Mesendoderm (in vitro differentiated cells): Measurements from ENCODE around the gene SLC35E4.

Source experiments
- DNase-seq: peaks from one replicate; pipeline ENCODE4 v3.0.0; 2013
- H2AK5ac ChIP-seq: 2 replicates; pipeline ENCODE4 v1.6.1; 2013; ENCODE audit warnings: low read length, inconsistent platforms
- H2BK120ac ChIP-seq: 2 replicates; pipeline ENCODE4 v1.6.1; 2013; ENCODE audit warnings: low read depth, mild to moderate bottlenecking, low read length, moderate library complexity, mixed read lengths
- H2BK15ac ChIP-seq: replicated peaks from 2 replicates; pipeline ENCODE4 v1.6.1; 2013; ENCODE audit warnings: low read depth, mild to moderate bottlenecking, moderate library complexity
- H2BK5ac ChIP-seq: 2 replicates; pipeline ENCODE4 v1.6.1; 2013; ENCODE audit warnings: low read length, inconsistent platforms
- H3K18ac ChIP-seq: 2 replicates; pipeline ENCODE4 v1.6.1; 2013; ENCODE audit warnings: mild to moderate bottlenecking, low read length, mixed read lengths
- H3K23ac ChIP-seq: one replicate; pipeline ENCODE4 v1.6.1; 2013; ENCODE audit warnings: low read length
- H3K27ac ChIP-seq: 2 replicates; pipeline ENCODE4 v1.5.1; 2013; ENCODE audit warnings: low read depth, mild to moderate bottlenecking, inconsistent platforms, low read length, moderate library complexity
- H3K27me3 ChIP-seq: 2 replicates; pipeline ENCODE4 v1.6.1; 2013; ENCODE audit warnings: low read length, control low read depth, mild to moderate bottlenecking, inconsistent platforms; ENCODE audit not compliant: insufficient read depth, poor library complexity
- H3K36me3 ChIP-seq: 2 replicates; pipeline ENCODE4 v1.6.1; 2013; ENCODE audit warnings: low read length, inconsistent platforms; ENCODE audit not compliant: control insufficient read depth, insufficient read depth
- H3K4ac ChIP-seq: one replicate; pipeline ENCODE4 v1.6.1; 2013; ENCODE audit warnings: low read depth, mild to moderate bottlenecking, low read length, moderate library complexity
- H3K4me1 ChIP-seq: 2 replicates; pipeline ENCODE4 v1.6.1; 2013; ENCODE audit warnings: low read depth, low read length, inconsistent platforms; ENCODE audit not compliant: control insufficient read depth
- H3K4me2 ChIP-seq: 2 replicates; pipeline ENCODE4 v1.6.1; 2013; ENCODE audit warnings: low read length
- H3K4me3 ChIP-seq: 2 replicates; pipeline ENCODE4 v1.5.1; 2013; ENCODE audit warnings: mild to moderate bottlenecking, low read length
- H3K56ac ChIP-seq: one replicate; pipeline ENCODE4 v1.6.1; 2013; ENCODE audit warnings: low read length
- H3K79me1 ChIP-seq: 2 replicates; pipeline ENCODE4 v1.6.1; 2013; ENCODE audit warnings: low read length, inconsistent platforms
- H3K79me2 ChIP-seq: 2 replicates; pipeline ENCODE4 v1.6.1; 2013; ENCODE audit warnings: mild to moderate bottlenecking, low read length; ENCODE audit not compliant: control insufficient read depth, insufficient read depth
- H3K9ac ChIP-seq: 2 replicates; pipeline ENCODE4 v1.6.1; 2013; ENCODE audit warnings: low read length, inconsistent platforms
- H4K5ac ChIP-seq: one replicate; pipeline ENCODE4 v1.6.1; 2013; ENCODE audit warnings: low read length
- H4K8ac ChIP-seq: one replicate; pipeline ENCODE4 v1.6.1; 2013; ENCODE audit warnings: low read depth, mild to moderate bottlenecking, control low read depth, low read length, moderate library complexity
- WGBS: extraction: QIAGEN DNeasy Blood & Tissue Kit; methylation state at CpG from one replicate; pipeline ENCODE4 v1.1.7; 2013; ENCODE audit warnings: low lambda C conversion rate, missing lambda C conversion rate; ENCODE audit not compliant: insufficient coverage; ENCODE audit errors: extremely low coverage; 5-methylcytosine and 5-hydroxymethylcytosine counted together

Gene SLC35E4

GRCh38 chr22:30603801-30604200 lies 31.8 kb upstream of the SLC35E4 start:
- Histone ChIP-seq H3K56ac (no peak overlapping the region), H3K79me2 (no peaks in the 10 kb centered on the region), H3K9ac (no peak overlapping the region), H4K5ac (no peak overlapping the region), H4K8ac (no peak overlapping the region), H3K4me2 (no peak overlapping the region), H2BK120ac (no peak overlapping the region), H2AK5ac (no peak overlapping the region), H3K23ac (no peak overlapping the region), H3K4me1 (peaks cover 3% of the 10 kb centered on the region), H2BK15ac (no peak overlapping the region), H2BK5ac (no peak overlapping the region), H3K4ac (no peak overlapping the region), H3K79me1 (no peaks in the 10 kb centered on the region), H3K18ac (no peak overlapping the region), H3K27me3 (no peaks in the 10 kb centered on the region), H3K27ac (no peak overlapping the region), H3K36me3 (no peaks in the 10 kb centered on the region), H3K4me3 (no peak overlapping the region)
- no CpG with 5 or more reads among the region's 3 CpGs for WGBS
- DNase-seq = no peak

DNA sequence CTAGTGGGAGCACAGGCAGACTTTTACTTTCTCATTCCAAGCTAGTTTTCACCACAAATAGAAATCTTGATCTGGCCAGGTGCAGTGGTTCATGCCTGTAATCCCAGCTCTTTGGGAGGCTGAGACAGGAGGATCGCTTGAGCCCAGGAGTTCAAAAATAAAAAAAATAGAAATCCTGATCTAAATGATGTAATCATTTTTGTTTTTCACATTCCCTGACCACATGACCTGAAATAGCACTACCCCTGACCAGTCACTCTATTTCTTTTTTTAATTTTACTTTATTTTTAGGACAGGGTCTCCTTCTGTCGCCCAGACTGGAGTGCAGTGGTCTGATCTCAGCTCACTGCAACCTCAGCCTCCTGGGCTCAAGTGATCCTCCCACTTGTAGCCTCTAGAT lies 30.9 kb upstream of the SLC35E4 start:
- H4K5ac ChIP-seq = no peak overlapping the region
- H2AK5ac ChIP-seq = no peak overlapping the region
- WGBS = no CpG with 5 or more reads among the region's 2 CpGs
- no peak overlapping the region for H3K27ac ChIP-seq
- H3K56ac ChIP-seq = no peak overlapping the region
- H3K18ac ChIP-seq = no peak overlapping the region
- H3K23ac ChIP-seq = no peak overlapping the region
- H2BK120ac ChIP-seq = no peak overlapping the region
- H3K4ac ChIP-seq = no peak overlapping the region
- DNase-seq = no peak
- no peak overlapping the region for H3K4me2 ChIP-seq
- peaks cover 4% of the 10 kb centered on the region for H3K4me1 ChIP-seq
- no peaks in the 10 kb centered on the region for H3K79me1 ChIP-seq
- H3K36me3 ChIP-seq = no peaks in the 10 kb centered on the region
- no peaks in the 10 kb centered on the region for H3K79me2 ChIP-seq
- no peak overlapping the region for H2BK15ac ChIP-seq
- H2BK5ac ChIP-seq = no peak overlapping the region
- no peak overlapping the region for H3K9ac ChIP-seq
- no peaks in the 10 kb centered on the region for H3K27me3 ChIP-seq
- no peak overlapping the region for H4K8ac ChIP-seq
- no peak overlapping the region for H3K4me3 ChIP-seq

DNA sequence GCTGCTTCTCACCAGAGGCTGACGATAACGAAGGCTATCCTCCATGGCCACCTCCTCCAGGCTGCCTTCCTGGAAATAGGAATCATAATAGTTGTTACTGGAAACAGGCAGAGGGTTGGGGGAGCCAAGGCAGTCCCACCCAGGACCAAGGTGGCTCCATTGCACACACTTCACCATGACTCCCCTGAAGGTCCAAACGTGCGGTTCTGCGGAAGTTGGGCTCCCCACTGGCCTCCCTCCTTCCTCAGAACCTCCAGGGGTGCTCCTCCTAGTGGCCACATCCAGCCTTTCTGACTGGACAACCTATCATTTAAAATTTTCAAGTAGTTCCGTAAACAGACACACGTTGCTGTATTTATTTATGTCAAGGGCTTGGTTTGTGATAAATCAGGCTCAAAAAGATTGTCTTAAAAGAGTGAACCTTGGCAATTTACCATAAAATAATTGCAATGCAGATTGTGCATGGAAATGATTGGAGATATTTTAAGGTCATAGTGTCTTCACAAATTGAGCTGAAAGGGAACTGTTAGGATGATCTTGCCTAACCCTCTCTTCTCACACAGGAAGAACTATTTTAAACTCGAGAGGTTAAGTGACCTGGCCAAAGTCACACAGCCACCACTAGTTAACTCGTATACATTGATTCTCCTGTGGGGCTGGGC lies 30.0 kb upstream of the SLC35E4 start:
- no peak overlapping the region for H2BK15ac ChIP-seq
- H2AK5ac ChIP-seq = no peak overlapping the region
- H3K79me2 ChIP-seq = no peaks in the 10 kb centered on the region
- H3K9ac ChIP-seq = peak overlapping the region; percentile 59
- H3K79me1 ChIP-seq = no peaks in the 10 kb centered on the region
- no peak overlapping the region for H3K4ac ChIP-seq
- H4K8ac ChIP-seq = no peak overlapping the region
- peaks cover 4% of the 10 kb centered on the region for H3K4me1 ChIP-seq
- H4K5ac ChIP-seq = peak overlapping the region; percentile 53
- no peaks in the 10 kb centered on the region for H3K36me3 ChIP-seq
- DNase-seq = peak; percentile 54
- peak overlapping the region; percentile 34 for H2BK5ac ChIP-seq
- no peaks in the 10 kb centered on the region for H3K27me3 ChIP-seq
- no peak overlapping the region for H3K4me3 ChIP-seq
- H3K4me2 ChIP-seq = peak overlapping the region; percentile 2
- peak overlapping the region; percentile 29 for H2BK120ac ChIP-seq
- WGBS = no CpG with 5 or more reads among the region's 9 CpGs
- no peak overlapping the region for H3K23ac ChIP-seq
- H3K27ac ChIP-seq = peak overlapping the region; percentile 82
- peak overlapping the region; percentile 68 for H3K56ac ChIP-seq
- H3K18ac ChIP-seq = peak overlapping the region; percentile 71

DNA sequence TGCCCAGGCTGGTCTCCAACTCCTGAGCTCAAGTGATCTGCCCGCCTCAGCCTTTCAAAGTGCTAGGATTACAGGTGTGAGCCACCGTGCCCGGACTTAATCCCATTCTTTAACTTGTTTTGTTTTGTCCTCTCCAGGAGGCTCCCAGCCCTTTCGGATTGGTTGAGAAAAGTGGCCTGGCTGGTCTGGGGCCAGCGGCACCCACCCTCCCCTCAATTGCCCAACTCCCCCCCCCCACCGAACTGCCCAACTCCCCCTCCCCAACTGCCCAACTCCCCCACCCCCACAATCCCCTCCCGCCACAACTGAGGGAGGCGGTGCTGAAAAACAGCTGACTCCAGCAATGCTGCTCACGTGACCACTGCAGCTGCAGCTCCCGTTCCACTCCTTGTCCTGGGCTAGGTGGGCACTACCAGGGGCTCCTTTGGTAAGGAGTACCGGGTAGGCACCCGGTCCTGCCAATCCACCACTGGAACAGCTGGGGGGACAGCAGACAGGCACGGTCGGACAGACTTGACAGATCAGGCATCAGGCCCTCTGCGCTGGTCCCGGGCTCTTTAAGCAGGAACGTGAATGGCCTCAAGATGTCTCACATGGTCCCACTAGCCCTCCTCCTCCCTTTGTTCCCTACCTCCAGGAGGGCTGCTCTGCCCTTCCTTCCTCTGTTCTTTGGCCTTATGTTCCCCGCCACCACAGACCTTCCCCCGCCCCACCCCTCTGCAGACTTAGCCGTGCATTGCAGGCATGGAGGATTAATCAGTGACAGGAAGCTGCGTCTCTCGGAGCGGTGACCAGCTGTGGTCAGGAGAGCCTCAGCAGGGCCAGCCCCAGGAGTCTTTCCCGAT lies 28.9 kb upstream of the SLC35E4 start, which contains the start of gene TCN2:
TCN2 (plus strand) TSS at position 720 of the 845 bp plus-strand sequence. CDS start 158 bp downstream, outside the sequence.
- no peak within 1 kb of the TSS for H4K5ac ChIP-seq
- H3K79me1 ChIP-seq = no peaks in the 10 kb centered on the region
- peak within 1 kb of the TSS; percentile 68 for H2BK5ac ChIP-seq
- H3K27ac ChIP-seq = peak within 1 kb of the TSS; percentile 91
- no peak within 1 kb of the TSS for H2AK5ac ChIP-seq
- peak within 1 kb of the TSS; percentile 80 for H2BK120ac ChIP-seq
- H3K79me2 ChIP-seq = no peaks in the 10 kb centered on the region
- no peaks in the 10 kb centered on the region for H3K27me3 ChIP-seq
- DNase-seq = peak; percentile 97
- no CpG with 5 or more reads among the region's 24 CpGs for WGBS
- H3K9ac ChIP-seq = peak within 1 kb of the TSS; percentile 80
- peak within 1 kb of the TSS; percentile 71 for H3K4me2 ChIP-seq
- H3K56ac ChIP-seq = peak within 1 kb of the TSS; percentile 89
- H3K4me1 ChIP-seq = peaks cover 4% of the 10 kb centered on the region
- peak within 1 kb of the TSS; percentile 93 for H3K4ac ChIP-seq
- H2BK15ac ChIP-seq = no peak within 1 kb of the TSS
- peak within 1 kb of the TSS; percentile 88 for H3K18ac ChIP-seq
- H3K23ac ChIP-seq = no peak within 1 kb of the TSS
- no peaks in the 10 kb centered on the region for H3K36me3 ChIP-seq
- peak within 1 kb of the TSS; percentile 40 for H3K4me3 ChIP-seq
- H4K8ac ChIP-seq = no peak within 1 kb of the TSS

GRCh38 chr22:30607300-30607930 lies 28.2 kb upstream of the SLC35E4 start:
- WGBS = no CpG with 5 or more reads among the region's 7 CpGs
- Histone ChIP-seq H3K79me1 (no peaks in the 10 kb centered on the region), H3K9ac (peak overlapping the region; percentile 65), H3K56ac (peak overlapping the region; percentile 89), H3K27ac (peak overlapping the region; percentile 91), H3K27me3 (no peaks in the 10 kb centered on the region), H3K36me3 (no peaks in the 10 kb centered on the region), H2BK5ac (no peak overlapping the region), H3K79me2 (no peaks in the 10 kb centered on the region), H4K8ac (no peak overlapping the region), H3K4ac (peak overlapping the region; percentile 93), H3K23ac (no peak overlapping the region), H4K5ac (no peak overlapping the region), H3K4me2 (peak overlapping the region; percentile 25), H2BK120ac (peak overlapping the region; percentile 80), H2AK5ac (no peak overlapping the region), H3K18ac (peak overlapping the region; percentile 88), H2BK15ac (no peak overlapping the region), H3K4me1 (peaks cover 4% of the 10 kb centered on the region), H3K4me3 (no peak overlapping the region)
- DNase-seq = no peak
